ENCODE data around the gene PRB3.

DNA sequence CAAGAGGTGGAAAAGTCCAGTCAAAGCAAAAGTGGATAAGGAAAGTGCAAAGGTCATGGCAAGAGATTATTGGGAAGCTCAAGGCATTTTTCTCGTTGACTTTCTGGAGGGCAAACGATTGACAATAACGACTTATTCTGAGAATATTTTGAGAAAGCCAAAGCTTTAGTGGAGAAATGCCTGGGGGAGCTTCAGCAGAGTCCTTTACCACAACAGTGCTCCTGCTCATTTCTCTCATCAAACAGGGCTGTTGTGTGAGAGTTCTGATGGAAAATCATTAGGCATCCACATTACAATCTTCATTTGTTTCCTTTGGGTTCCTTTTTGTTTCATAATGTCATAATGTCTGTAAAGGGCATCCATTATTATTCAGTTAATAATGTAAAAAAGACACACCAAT lies 26.9 kb downstream of the PRB3 start:
- TF ChIP-seq CTCF (conservative IDR thresholded peaks at IDR 0.05; ENCODE audit: low read length) (no peak), EZH2phosphoT487 (IDR thresholded peaks at IDR 0.05; ENCODE audit: borderline replicate concordance, low read depth, low read length) (no peak)
